Measurements from ENCODE around the gene GCNT1.

GCNT1 gene

DNA sequence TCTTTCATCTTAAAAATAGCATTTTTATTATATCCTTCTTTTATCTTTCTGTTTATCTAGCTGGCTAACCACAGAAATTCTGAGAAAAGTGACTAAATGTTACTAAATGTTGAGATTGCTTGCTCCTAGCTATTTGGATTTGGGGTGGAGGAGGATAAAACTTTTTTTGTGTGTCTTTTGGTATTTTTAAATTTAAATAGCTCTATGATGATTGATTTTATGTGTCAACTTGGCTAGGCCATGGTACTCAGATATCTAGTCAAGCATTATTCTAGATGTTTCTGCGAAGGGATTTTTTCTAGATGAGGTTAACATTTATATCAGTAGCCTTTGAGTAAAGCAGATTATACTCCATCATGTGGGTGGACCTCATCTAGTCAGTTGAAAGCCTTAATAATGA, 75.0 kb downstream of the GCNT1 start:
- DNase-seq (ENCODE audit: low spot score), result no peak

DNA sequence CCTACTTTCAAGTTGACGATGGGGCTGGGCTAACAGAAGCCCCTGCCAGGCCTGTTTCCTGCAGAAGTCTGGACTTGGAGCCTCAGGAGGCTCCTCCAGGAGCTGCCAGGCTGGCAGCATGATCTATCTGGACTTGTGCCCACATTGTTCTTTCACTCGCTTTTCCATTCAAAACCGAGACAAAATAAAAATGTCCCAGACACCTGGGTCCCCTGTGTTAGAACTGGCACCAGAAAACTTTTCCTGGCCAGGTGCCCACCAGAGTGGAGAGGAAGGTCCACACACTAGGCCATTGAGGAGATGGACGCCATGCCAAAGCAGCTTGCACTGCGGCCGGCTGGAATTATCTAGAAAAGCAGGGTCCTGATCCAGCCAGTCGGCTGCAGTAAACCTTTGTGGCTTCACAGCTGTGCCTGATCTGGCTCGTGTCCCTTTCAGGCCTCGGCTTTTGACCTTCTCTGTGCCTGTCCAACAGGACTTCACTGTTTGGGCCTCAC, 78.2 kb downstream of the GCNT1 start:
- DNase-seq (ENCODE audit: low spot score), result no peak

DNA sequence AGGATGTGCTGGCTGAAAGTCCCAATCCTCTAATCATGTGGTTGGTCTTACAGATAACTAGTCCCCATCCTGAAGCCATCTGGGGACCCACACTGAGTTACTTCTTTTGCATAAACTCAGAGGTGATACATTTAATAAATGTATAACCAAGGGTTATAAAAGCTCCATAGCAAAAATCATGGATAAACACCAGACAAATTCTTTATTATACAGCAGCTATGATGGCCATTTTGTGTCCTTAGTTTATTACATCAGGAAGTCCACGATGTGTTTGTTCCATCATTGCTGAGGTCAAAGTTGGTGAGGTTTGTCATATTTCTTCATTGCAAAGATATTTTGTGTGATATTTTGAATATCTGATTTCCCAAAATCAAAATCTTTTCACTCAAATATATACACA, 80.2 kb downstream of the GCNT1 start:
- DNase-seq (ENCODE audit: low spot score), result no peak

DNA sequence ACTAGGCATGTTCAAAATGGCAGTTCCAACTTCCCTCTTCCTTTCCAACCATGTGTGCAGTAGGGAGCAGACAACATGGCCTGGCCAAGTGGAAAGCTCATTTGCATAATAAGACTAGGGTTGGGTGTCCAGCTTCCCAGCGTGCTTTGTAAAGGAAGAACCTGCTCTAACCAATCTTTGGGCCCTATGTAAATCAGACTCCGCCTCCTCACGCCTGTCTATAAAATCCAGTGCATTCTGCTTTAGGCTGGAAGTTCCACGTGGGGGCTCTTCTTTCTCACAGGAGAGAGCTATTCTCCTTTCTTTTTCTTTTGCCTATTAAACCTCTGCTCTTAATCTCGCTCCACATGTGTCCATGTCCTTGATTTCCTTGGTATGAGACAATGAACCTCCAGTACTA, 83.4 kb downstream of the GCNT1 start:
- DNase-seq (ENCODE audit: low spot score), result no peak

DNA sequence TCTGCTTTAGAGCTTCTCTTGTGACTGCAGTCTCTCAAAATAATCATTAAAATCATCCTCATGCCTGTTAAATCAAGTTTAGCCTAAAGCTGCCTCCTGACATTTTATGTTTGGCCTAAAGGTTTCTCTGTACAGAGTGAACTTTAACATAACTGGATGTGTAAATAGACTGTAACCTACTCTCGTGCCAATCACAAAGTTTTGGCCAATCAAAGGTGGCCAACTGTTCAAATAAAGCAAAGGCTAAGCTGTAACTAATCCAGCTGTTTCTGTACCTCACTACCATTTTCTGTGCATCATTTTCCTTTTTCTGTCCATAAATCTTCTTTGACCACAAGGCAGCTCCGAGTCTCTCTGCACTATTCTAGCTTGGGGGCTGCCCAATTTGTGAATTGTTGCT, 86.2 kb downstream of the GCNT1 start:
- no peak for DNase-seq (ENCODE audit: low spot score)

DNA sequence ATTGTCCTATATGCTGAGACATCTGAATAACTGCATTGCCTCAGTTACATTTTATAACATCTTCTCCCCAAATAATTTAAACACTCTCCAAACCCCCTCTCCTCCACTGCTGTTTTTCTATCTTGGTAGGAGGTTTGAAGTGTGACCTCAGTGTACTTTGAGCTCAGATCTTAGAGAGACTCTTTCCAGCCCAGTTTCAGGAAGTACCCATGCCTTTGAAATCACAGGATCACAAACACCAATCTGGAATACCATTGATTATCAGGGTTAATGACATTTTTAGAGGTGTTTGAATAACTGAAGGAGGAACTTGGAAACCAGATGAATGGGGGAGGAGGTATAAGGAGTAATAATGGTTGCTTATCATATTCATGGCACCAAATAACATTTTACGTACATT, 93.2 kb downstream of the GCNT1 start:
- no peak for DNase-seq (ENCODE audit: low spot score)

DNA sequence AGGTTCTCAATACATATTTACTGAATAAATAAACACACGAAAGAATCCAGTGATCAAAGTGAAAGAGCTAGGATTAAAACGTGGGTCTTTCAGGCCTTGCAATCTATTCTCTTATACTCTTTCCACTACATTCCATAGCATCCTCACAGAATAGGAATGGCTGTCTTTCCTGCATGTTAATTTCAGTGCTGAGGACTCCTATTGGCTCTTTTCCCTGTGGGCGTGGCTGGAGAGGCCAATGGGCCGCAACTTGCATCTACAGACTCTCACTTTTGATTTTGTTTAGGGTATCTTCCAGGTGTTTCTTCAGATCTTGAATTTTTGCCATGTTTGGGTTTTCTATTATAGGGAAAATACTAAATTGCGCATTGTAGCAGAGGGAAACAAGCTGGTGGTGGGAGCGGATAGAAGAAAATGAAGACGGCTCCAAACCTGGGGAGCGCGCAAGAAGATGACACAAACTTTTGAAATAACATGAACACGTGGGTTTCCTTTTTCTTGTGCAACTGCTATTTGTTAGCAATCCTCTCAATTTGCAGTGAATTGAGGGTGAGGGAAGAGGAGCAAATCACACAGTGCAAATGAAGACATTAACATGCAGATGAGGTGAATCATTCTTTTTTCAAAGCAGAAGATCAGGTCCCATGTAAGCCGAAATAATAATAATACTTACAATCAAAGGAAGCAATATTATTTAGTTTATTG, 93.9 kb downstream of the GCNT1 start:
- DNase-seq (ENCODE audit: low spot score), result no peak

DNA sequence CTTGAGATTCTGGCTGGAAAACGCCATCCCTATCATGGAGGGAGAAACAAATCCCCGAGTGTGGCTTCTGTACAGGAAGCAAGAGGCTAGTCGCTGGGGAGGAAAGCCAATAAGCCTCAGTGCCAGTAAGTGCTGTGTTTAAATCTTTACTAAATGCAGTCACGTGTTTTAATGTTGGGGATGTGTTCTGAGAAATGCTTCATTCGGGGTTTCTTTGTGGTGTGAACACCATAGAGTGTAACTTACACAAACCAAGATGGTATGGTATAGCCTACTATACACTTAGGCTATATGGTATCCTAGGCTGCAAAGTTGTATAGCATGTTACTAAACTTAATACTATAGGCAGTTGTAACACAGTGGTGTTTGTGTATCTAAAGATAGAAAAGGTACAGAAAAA, 94.7 kb downstream of the GCNT1 start:
- no peak for DNase-seq (ENCODE audit: low spot score)

Measured in activated CD4-positive, alpha-beta T cell treated with anti-CD3 and anti-CD28 coated beads, Interleukin-2, Interleukin-4, amounts not matched to agents 100 ng/mL and 50 ng/mL, durations not matched to agents 16 hours and 8 hours (primary cell).